GM12892 (cell line): ENCODE data around the gene IGLL1.
"Not testable (repeated sequence)": the region's sequence is repeated elsewhere in the genome, so short reads cannot be mapped to it uniquely, and the experiment has no call there.

Source experiments
- POLR2A ChIP-seq: IDR thresholded peaks from 2 replicates; pipeline ENCODE4 v1.6.1; 2011; ENCODE audit warnings: low read depth, low read length, control low read depth
- TAF1 ChIP-seq: IDR thresholded peaks from 2 replicates; pipeline ENCODE4 v1.6.1; 2011; ENCODE audit warnings: low read depth, mild to moderate bottlenecking, control low read depth, low read length, borderline replicate concordance

GRCh38 chr22:23541849-23542281 lies 38.2 kb downstream of the IGLL1 start:
- TF ChIP-seq TAF1, POLR2A: not testable (repeated sequence)
